Kidney (tissue), 14 donors: Measurements from ENCODE around the gene MAPK13. TPM values are rescaled to one million over a fixed set of nuclear protein-coding genes. Genes with fewer than 3 reads are reported as not detected.

Experiments used
- DNase-seq, 5 donors: peaks; one replicate each; pipeline ENCODE4 v3.0.0-alpha.2; 2013 to 2020
- FAIRE-seq: peaks from 2 replicates; lab custom pipeline; 2012; peaks lifted over from hg19 to GRCh38; lab: Jason Lieb, UNC
- H3K27ac ChIP-seq, 2 donors: one replicate each; pipeline ENCODE4 v1.7.0; 2013; ENCODE audit warnings: low read depth in 2 of 2, low read length in 2 of 2, inconsistent platforms in 1 of 2
- H3K27me3 ChIP-seq: one replicate; pipeline ENCODE4 v1.7.1; 2013; ENCODE audit warnings: low read length, inconsistent platforms; ENCODE audit not compliant: control insufficient read depth, insufficient read depth
- H3K36me3 ChIP-seq, 3 donors: one replicate each; pipeline versions ENCODE4 v1.7.0 to v1.7.1; 2013; ENCODE audit warnings: low read length in 3 of 3, control low read depth in 1 of 3, inconsistent platforms in 1 of 3; ENCODE audit not compliant: insufficient read depth in 3 of 3, control insufficient read depth in 2 of 3
- H3K4me1 ChIP-seq, 3 donors: one replicate each; pipeline versions ENCODE4 v1.7.0 to v1.7.1; 2013; ENCODE audit warnings: low read length in 3 of 3, inconsistent platforms in 1 of 3, low read depth in 1 of 3; ENCODE audit not compliant: control insufficient read depth in 2 of 3, insufficient read depth in 2 of 3
- H3K4me3 ChIP-seq, 3 donors: one replicate each; pipeline versions ENCODE4 v1.7.0 to v1.8.1; 2013; ENCODE audit warnings: low read length in 3 of 3, control low read depth in 1 of 3, inconsistent platforms in 1 of 3
- H3K9ac ChIP-seq, 3 donors: one replicate each; pipeline versions ENCODE4 v1.7.0 to v1.7.1; 2013; ENCODE audit warnings: low read length in 3 of 3, control low read depth in 1 of 3, inconsistent platforms in 1 of 3
- H3K9me3 ChIP-seq, 3 donors: one replicate each; pipeline versions ENCODE4 v1.7.0 to v1.7.1; 2013; ENCODE audit warnings: low read length in 3 of 3, control low read depth in 1 of 3, inconsistent platforms in 1 of 3; ENCODE audit not compliant: control insufficient read depth in 2 of 3, insufficient read depth in 1 of 3
- CTCF ChIP-seq: IDR thresholded peaks from 3 replicates; pipeline ENCODE4 v1.5.1; 2012; ENCODE audit warnings: mild to moderate bottlenecking, moderate library complexity, borderline replicate concordance; ENCODE audit not compliant: insufficient read depth; ENCODE audit errors: extremely low read depth
- intact Hi-C: fragments of 100-400 bp; cut with DNase I; formaldehyde crosslinking; loops from one replicate; pipeline ENCODE4 v1.11.1; 2022
- polyA plus RNA-seq: library from polyadenylated mRNA; stranded (reverse); fragments of 350-450 nt; fragmentation: Illumina TruSeq; extraction: RNeasy Lipid Tissue Mini Kit (QIAGEN cat#74804); gene quantifications from one replicate; pipeline ENCODE4 v1.2.3, GENCODE V29; 2014; ENCODE audit warnings: low read depth, low replicate concordance; ENCODE audit not compliant: insufficient read depth
- total RNA-seq: library from RNA; stranded (reverse); fragmentation: NEBNext Ultra II Directional; extraction: Animal tissue kit (Norgen Biotek cat#: 25700); gene quantifications from one replicate; pipeline ENCODE4 v1.2.1, GENCODE V29; 2021
- donor health status: control.
- donor health status: control.
- donor health status: control.
- donor health status: control.
- donor health status: control.
- donor health status: DM: yes; HTN: yes; CAD: no.
- donor health status: Normal renal cell carcinoma (clear cell type).

MAPK13 gene
- total and polyA plus RNA-seq, 2 donors from 2014 or later = 20.3 to 43.3 TPM

DNA sequence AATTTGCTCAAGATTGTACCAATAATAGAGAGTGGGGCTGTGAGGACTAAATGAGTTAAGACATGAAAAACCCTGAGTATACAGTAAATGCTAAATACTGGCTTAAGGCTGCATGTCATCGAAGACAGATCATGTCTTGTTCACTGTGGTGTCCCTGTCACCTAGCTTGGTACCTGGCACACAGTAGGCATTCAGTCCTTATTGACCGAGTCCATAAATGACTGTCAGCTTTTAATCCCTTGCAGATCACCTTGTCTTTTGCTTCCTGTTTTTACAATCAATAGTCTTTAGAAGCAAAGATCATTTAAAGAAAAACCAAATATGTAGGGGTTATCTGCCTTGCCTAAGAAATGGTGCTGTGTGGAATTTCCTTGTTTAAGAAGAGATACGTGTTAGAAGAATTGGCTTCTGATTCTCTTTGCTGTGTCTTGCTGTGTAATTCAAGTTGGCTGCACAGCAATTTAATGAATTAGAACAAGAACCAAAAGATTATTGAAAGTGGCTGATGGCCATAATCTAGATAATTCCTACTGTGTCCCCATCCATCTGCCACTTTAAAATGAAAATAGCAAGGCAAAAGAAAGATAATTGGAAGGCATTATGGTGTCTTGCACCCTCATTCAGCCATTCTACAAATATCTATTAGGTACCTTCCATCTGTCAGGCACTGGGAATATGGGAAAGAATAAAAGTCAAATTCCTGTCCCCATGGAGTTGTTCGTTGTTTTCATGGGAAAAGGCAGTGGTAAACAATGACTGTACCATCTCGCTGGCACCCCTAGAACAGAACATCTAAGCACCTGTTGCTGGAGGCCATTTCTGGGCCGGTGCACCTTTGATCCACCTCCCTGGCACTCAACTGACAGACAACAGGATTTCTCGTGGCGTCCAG is 12.4 kb upstream of the MAPK13 start:
- no peaks in the 10 kb centered on the region for H3K9me3 ChIP-seq
- H3K4me3 ChIP-seq = no peak overlapping the region
- intact Hi-C loops = no loop called here
- H3K27me3 ChIP-seq = no peaks in the 10 kb centered on the region
- H3K36me3 ChIP-seq = no peaks in the 10 kb centered on the region
- TF ChIP-seq CTCF = no peak
- no peak overlapping the region for H3K9ac ChIP-seq
- peaks cover 0 to 4% (median 3%) of the 10 kb centered on the region in 3 donors for H3K4me1 ChIP-seq
- FAIRE-seq = no peak
- no peak overlapping the region for H3K27ac ChIP-seq
- no peak for DNase-seq

GRCh38 chr6:36118550-36119107 is 11.7 kb upstream of the MAPK13 start:
- H3K4me1 ChIP-seq = peaks cover 0 to 7% (median 3%) of the 10 kb centered on the region in 3 donors
- FAIRE-seq (no peak), DNase-seq (no peak)
- H3K9ac ChIP-seq = no peak overlapping the region
- no peaks in the 10 kb centered on the region for H3K36me3 ChIP-seq
- no peaks in the 10 kb centered on the region for H3K9me3 ChIP-seq
- TF ChIP-seq CTCF = no peak
- H3K4me3 ChIP-seq = no peak overlapping the region
- no peak overlapping the region for H3K27ac ChIP-seq
- no peaks in the 10 kb centered on the region for H3K27me3 ChIP-seq
- intact Hi-C loops = no loop called here

GRCh38 chr6:36119209-36119608 is 11.1 kb upstream of the MAPK13 start:
- Histone ChIP-seq H3K9me3 (no peaks in the 10 kb centered on the region), H3K4me1 (peaks cover 0 to 8% (median 3%) of the 10 kb centered on the region in 3 donors), H3K4me3 (no peak overlapping the region), H3K36me3 (no peaks in the 10 kb centered on the region), H3K27ac (no peak overlapping the region), H3K27me3 (no peaks in the 10 kb centered on the region), H3K9ac (no peak overlapping the region)
- intact Hi-C loops = no loop called here
- DNase-seq = no peak
- no peak for TF ChIP-seq CTCF
- FAIRE-seq = no peak
